GM10266 (cell line): Measurements from ENCODE around the gene PADI4.

ENCODE experiments used
- DNase-seq: peaks from one replicate; pipeline ENCODE4 v3.0.0; 2012; ENCODE audit errors: extremely low spot score
- CTCF ChIP-seq: IDR thresholded peaks from 2 replicates; pipeline ENCODE4 v1.5.1; 2012; ENCODE audit warnings: mild to moderate bottlenecking, low read depth; ENCODE audit not compliant: control insufficient read depth, insufficient read depth; ENCODE audit errors: missing control alignments

The PADI4 gene

GRCh38 chr1:17328855-17329254 is 20.9 kb downstream of the PADI4 start:
- no peak for TF ChIP-seq CTCF
- no peak for DNase-seq

GRCh38 chr1:17329610-17330009 is 21.6 kb downstream of the PADI4 start:
- no peak for TF ChIP-seq CTCF
- DNase-seq = no peak

- TF ChIP-seq CTCF = no peak
- no peak for DNase-seq
Measured at GRCh38 chr1:17330856-17331255, 22.9 kb downstream of the PADI4 start.

GRCh38 chr1:17333081-17333480 is 25.1 kb downstream of the PADI4 start:
- no peak for DNase-seq
- no peak for TF ChIP-seq CTCF

- peak; percentile 68 for TF ChIP-seq CTCF
- DNase-seq = peak; percentile 48
Measured at GRCh38 chr1:17335821-17336710, 28.1 kb downstream of the PADI4 start.

GRCh38 chr1:17338706-17339493 is 30.9 kb downstream of the PADI4 start:
- DNase-seq = no peak
- TF ChIP-seq CTCF = no peak

- no peak for TF ChIP-seq CTCF
- DNase-seq = no peak
Measured at GRCh38 chr1:17339521-17339920, 31.5 kb downstream of the PADI4 start.
